ENCODE results near the gene CLDN24. TPM values are rescaled to one million over a fixed set of nuclear protein-coding genes. Genes with fewer than 3 reads are reported as not detected.

Gene CLDN24
- total RNA-seq, 1 donor from 2014 or later = not detected

- Histone ChIP-seq H3K36me3 (peaks cover 23% of the 10 kb centered on the region), H3K27ac (no peak overlapping the region), H3K4me3 (no peak overlapping the region), H3K27me3 (no peaks in the 10 kb centered on the region), H3K9me3 (no peaks in the 10 kb centered on the region), H3K4me1 (no peaks in the 10 kb centered on the region)
- intact Hi-C loops (cut with DNase I) = no loop called here
- no peak for TF ChIP-seq CTCF (IDR thresholded peaks at IDR 0.05)
- no peak for ATAC-seq
- DNase-seq = no peak
Observed at GRCh38 chr4:183299464-183299863, 22.8 kb downstream of the CLDN24 start.

GRCh38 chr4:183297675-183298074 is 24.6 kb downstream of the CLDN24 start:
- Histone ChIP-seq H3K4me3 (no peak overlapping the region), H3K27ac (no peak overlapping the region), H3K4me1 (no peaks in the 10 kb centered on the region), H3K9me3 (no peaks in the 10 kb centered on the region), H3K36me3 (peaks cover 21% of the 10 kb centered on the region), H3K27me3 (no peaks in the 10 kb centered on the region)
- ATAC-seq = no peak
- no peak for DNase-seq
- intact Hi-C loops (cut with DNase I) = no loop called here
- TF ChIP-seq CTCF (IDR thresholded peaks at IDR 0.05) = no peak

- no peak overlapping the region for H3K4me3 ChIP-seq
- no peaks in the 10 kb centered on the region for H3K4me1 ChIP-seq
- intact Hi-C loops (cut with DNase I) = no loop called here
- no peaks in the 10 kb centered on the region for H3K9me3 ChIP-seq
- H3K27me3 ChIP-seq = no peaks in the 10 kb centered on the region
- H3K36me3 ChIP-seq = peaks cover 21% of the 10 kb centered on the region
- TF ChIP-seq CTCF (IDR thresholded peaks at IDR 0.05) = no peak
- DNase-seq = no peak
- no peak for ATAC-seq
- H3K27ac ChIP-seq = no peak overlapping the region
Observed at GRCh38 chr4:183295711-183296110, 26.5 kb downstream of the CLDN24 start.

GRCh38 chr4:183291070-183291469 is 31.2 kb downstream of the CLDN24 start:
- Histone ChIP-seq H3K4me1 (no peaks in the 10 kb centered on the region), H3K36me3 (peaks cover 64% of the 10 kb centered on the region), H3K27me3 (no peaks in the 10 kb centered on the region), H3K4me3 (no peak overlapping the region), H3K9me3 (no peaks in the 10 kb centered on the region), H3K27ac (no peak overlapping the region)
- TF ChIP-seq CTCF (IDR thresholded peaks at IDR 0.05) = no peak
- intact Hi-C loops (cut with DNase I) = no loop called here
- ATAC-seq = no peak
- no peak for DNase-seq

GRCh38 chr4:183289688-183290087 is 32.5 kb downstream of the CLDN24 start:
- no peak for TF ChIP-seq CTCF (IDR thresholded peaks at IDR 0.05)
- Histone ChIP-seq H3K27me3 (no peaks in the 10 kb centered on the region), H3K4me1 (no peaks in the 10 kb centered on the region), H3K36me3 (peaks cover 64% of the 10 kb centered on the region), H3K27ac (no peak overlapping the region), H3K4me3 (no peak overlapping the region), H3K9me3 (no peaks in the 10 kb centered on the region)
- DNase-seq (no peak), ATAC-seq (peak; percentile 60)
- intact Hi-C loops (cut with DNase I) = no loop called here

GRCh38 chr4:183288955-183289354 is 33.3 kb downstream of the CLDN24 start:
- intact Hi-C loops (cut with DNase I) = no loop called here
- TF ChIP-seq CTCF (IDR thresholded peaks at IDR 0.05) = no peak
- Histone ChIP-seq H3K36me3 (peaks cover 63% of the 10 kb centered on the region), H3K9me3 (no peaks in the 10 kb centered on the region), H3K4me3 (no peak overlapping the region), H3K27me3 (no peaks in the 10 kb centered on the region), H3K4me1 (no peaks in the 10 kb centered on the region), H3K27ac (no peak overlapping the region)
- peak; percentile 29 for ATAC-seq
- no peak for DNase-seq
